ENCODE results near the gene MLLT1. TPM values are rescaled to one million over a fixed set of nuclear protein-coding genes. Genes with fewer than 3 reads are reported as not detected.

The MLLT1 gene
- 10 to 100 TPM; 16.0 to 29.0 (median 22.7) TPM for total RNA-seq

GRCh38 chr19:6279931-6280591 lies at the start of gene MLLT1:
Gene MLLT1 (minus strand): TSS chr19:6279975. CDS start chr19:6279784, 191 bp downstream.
- peak within 1 kb of the TSS; percentile 86 for H3K4me3 ChIP-seq
- peak within 1 kb of the TSS; percentile 87 for H3K27ac ChIP-seq
- peaks cover 48% of the 10 kb centered on the region for H3K4me1 ChIP-seq
- WGBS: 7% methylated on average over 26 of the region's 66 CpGs
- no peak for TF ChIP-seq EP300 (IDR thresholded peaks at IDR 0.05)
- peak; percentile 49 to 98 for TF ChIP-seq CTCF (IDR thresholded peaks at IDR 0.05)
- no peak for TF ChIP-seq POLR2AphosphoS5 (IDR thresholded peaks at IDR 0.05)
- TF ChIP-seq POLR2A (IDR thresholded peaks at IDR 0.05): peak in 1 of 2 donors; percentile 9
- no peaks in the 10 kb centered on the region for H3K9me3 ChIP-seq
- no peaks in the 10 kb centered on the region for H3K36me3 ChIP-seq
- H3K27me3 ChIP-seq: no peaks in the 10 kb centered on the region
- peak; percentile 97 to 98 for DNase-seq (ENCODE audit: low spot score in 2 of 2)

- 80% methylated on average over 5 of the region's 5 CpGs for WGBS
- H3K27ac ChIP-seq: no peak overlapping the region
- no peaks in the 10 kb centered on the region for H3K4me1 ChIP-seq
Observed at GRCh38 chr19:6326815-6327214, 47.0 kb upstream of the MLLT1 start.

GRCh38 chr19:6325614-6326013 lies 45.8 kb upstream of the MLLT1 start:
- TF ChIP-seq CTCF (IDR thresholded peaks at IDR 0.05): no peak
- no peak for TF ChIP-seq POLR2A (IDR thresholded peaks at IDR 0.05)
- DNase-seq (ENCODE audit: low spot score in 2 of 2): no peak
- Histone ChIP-seq H3K4me3 (no peak overlapping the region), H3K27ac (no peak overlapping the region), H3K27me3 (peaks cover 5% of the 10 kb centered on the region), H3K9me3 (no peaks in the 10 kb centered on the region), H3K4me1 (no peaks in the 10 kb centered on the region), H3K36me3 (no peaks in the 10 kb centered on the region)
- WGBS: 62% methylated on average over 4 of the region's 4 CpGs

More at GRCh38 chr19:6326815-6327214, 47.0 kb upstream of the MLLT1 start:
- DNase-seq (ENCODE audit: low spot score in 2 of 2): no peak
- no peak for TF ChIP-seq POLR2A (IDR thresholded peaks at IDR 0.05)
- no peak for TF ChIP-seq EP300 (IDR thresholded peaks at IDR 0.05)
- no peak for TF ChIP-seq CTCF (IDR thresholded peaks at IDR 0.05)
- TF ChIP-seq POLR2AphosphoS5 (IDR thresholded peaks at IDR 0.05): no peak
- no peak overlapping the region for H3K4me3 ChIP-seq
- H3K9me3 ChIP-seq: no peaks in the 10 kb centered on the region
- no peaks in the 10 kb centered on the region for H3K36me3 ChIP-seq
- peaks cover 1% of the 10 kb centered on the region for H3K27me3 ChIP-seq

GRCh38 chr19:6324757-6325156 lies 45.0 kb upstream of the MLLT1 start:
- H3K36me3 ChIP-seq: no peaks in the 10 kb centered on the region
- no peaks in the 10 kb centered on the region for H3K4me1 ChIP-seq
- TF ChIP-seq POLR2AphosphoS5 (IDR thresholded peaks at IDR 0.05): no peak
- TF ChIP-seq POLR2A (IDR thresholded peaks at IDR 0.05): no peak
- TF ChIP-seq CTCF (IDR thresholded peaks at IDR 0.05): no peak
- no peak for TF ChIP-seq EP300 (IDR thresholded peaks at IDR 0.05)
- H3K27ac ChIP-seq: no peak overlapping the region
- no peak for DNase-seq (ENCODE audit: low spot score in 2 of 2)
- H3K9me3 ChIP-seq: no peaks in the 10 kb centered on the region
- H3K4me3 ChIP-seq: no peak overlapping the region
- 77% methylated on average over 4 of the region's 4 CpGs for WGBS
- peaks cover 8% of the 10 kb centered on the region for H3K27me3 ChIP-seq

- WGBS: 60% methylated on average over 3 of the region's 3 CpGs
- no peaks in the 10 kb centered on the region for H3K9me3 ChIP-seq
- peaks cover 8% of the 10 kb centered on the region for H3K27me3 ChIP-seq
Observed at GRCh38 chr19:6322284-6322683, 42.5 kb upstream of the MLLT1 start.

More at GRCh38 chr19:6322284-6322683, 42.5 kb upstream of the MLLT1 start:
- no peaks in the 10 kb centered on the region for H3K36me3 ChIP-seq
- no peak overlapping the region for H3K4me3 ChIP-seq
- H3K4me1 ChIP-seq: no peaks in the 10 kb centered on the region
- no peak overlapping the region for H3K27ac ChIP-seq
- TF ChIP-seq EP300 (IDR thresholded peaks at IDR 0.05) (no peak), CTCF (IDR thresholded peaks at IDR 0.05) (no peak), POLR2A (IDR thresholded peaks at IDR 0.05) (no peak), POLR2AphosphoS5 (IDR thresholded peaks at IDR 0.05) (no peak)
- no peak for DNase-seq (ENCODE audit: low spot score in 2 of 2)

All from suprapubic skin (tissue), 4 donors.